22Rv1 (cell line): ENCODE measurements around the gene BDKRB1.

Experiments
- H3K27ac ChIP-seq: fragments of 450-650 bp; 2 replicates; pipeline ENCODE4 v1.5.1; 2017
- CTCF ChIP-seq: fragments of 450-650 bp; IDR thresholded peaks from 2 replicates; pipeline ENCODE4 v1.5.1; 2017; ENCODE audit warnings: mild to moderate bottlenecking
- ZFX ChIP-seq: fragments of 450-650 bp; IDR thresholded peaks from 2 replicates; pipeline ENCODE4 v1.6.1; 2017; ENCODE audit warnings: antibody characterized with exemption, borderline replicate concordance

Gene BDKRB1

DNA sequence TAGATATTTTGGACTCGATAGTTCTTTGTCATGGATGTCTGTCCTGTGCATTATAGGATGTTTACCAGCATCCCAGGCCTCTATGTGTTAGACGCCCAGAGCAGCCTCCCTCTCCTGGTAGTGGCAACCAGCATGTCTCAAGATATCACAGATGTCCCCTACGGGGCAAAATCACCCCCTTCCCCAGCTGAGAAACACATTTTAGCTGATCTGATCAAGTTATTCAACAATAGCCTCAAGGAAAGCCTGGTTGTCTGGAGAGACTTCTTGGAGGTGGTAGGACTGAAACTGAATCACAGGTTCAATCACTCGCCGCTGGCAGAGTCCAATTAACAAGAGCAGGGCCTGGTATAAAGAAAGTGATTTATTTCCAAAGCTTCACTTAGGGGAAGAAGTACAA, 17.6 kb downstream of the BDKRB1 start:
- TF ChIP-seq CTCF: no peak
- no peak for TF ChIP-seq ZFX
- H3K27ac ChIP-seq: no peak overlapping the region

DNA sequence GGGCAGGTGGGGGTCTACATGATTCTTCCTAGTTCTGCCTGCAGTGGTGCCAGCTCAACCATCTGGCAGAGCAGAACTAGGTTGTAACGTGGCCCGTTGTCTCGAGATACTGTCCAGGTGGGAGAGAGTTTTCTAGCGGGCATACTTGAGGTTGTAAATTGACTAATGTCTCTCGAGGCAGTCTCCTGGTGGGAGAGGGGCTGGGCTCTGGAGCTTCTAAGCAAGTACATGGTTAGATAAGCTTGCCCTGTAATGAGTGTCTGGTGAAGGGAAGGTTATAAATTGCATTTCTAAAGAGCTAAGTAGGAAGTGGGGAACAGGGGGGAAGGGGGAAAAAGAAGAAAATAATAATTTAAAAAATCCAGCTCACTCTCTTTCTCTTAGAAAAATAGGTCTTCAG, 18.1 kb downstream of the BDKRB1 start:
- TF ChIP-seq CTCF (no peak), ZFX (no peak)
- H3K27ac ChIP-seq: no peak overlapping the region

GRCh38 chr14:96274543-96274942, 18.5 kb downstream of the BDKRB1 start:
- TF ChIP-seq ZFX (no peak), CTCF (no peak)
- no peak overlapping the region for H3K27ac ChIP-seq

DNA sequence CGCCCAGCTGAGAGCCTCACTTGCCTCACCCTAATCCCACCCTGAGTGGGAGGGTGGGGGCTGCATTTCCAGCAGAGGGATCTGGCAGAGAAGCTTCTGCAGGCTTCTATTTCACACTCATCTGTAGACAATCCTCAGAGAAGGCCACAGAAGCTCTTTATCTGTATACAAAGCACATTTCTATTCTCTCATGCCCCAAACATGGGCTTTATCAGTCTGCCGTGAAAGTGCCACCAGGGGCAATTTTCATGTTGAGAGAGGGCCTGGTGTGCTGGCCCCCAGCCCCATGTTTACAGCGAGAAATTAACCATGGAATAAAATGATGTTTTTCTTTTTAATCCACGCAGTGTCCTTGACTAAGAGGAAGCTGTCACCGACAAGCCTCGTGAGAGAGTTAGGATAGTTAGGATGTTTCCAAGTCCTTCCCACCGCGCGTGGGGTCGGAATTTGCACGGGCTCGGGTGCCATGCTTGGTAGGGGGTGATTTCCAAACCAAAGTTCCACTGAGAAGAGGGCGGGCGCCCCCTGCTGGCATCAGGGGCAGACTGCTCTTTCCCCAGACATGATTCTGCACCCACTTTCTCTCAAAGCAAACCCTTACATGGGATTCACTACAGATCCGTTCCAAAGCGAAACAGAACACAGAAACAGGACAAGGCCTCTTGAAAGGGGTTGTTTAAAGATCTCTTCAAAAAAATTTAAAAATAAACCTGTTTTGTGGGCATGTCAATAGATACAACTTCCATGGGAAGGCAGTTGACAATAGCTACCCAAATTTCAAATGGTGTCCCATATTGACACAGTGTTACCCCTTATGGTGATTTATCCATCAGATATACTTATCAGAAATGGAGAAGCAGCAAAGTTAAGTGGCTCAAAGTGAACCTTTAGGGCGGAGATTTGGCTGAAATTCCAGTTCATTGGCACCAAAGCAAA, 19.4 kb downstream of the BDKRB1 start:
- TF ChIP-seq CTCF: peak; percentile 98
- no peak for TF ChIP-seq ZFX
- H3K27ac ChIP-seq: no peak overlapping the region

DNA sequence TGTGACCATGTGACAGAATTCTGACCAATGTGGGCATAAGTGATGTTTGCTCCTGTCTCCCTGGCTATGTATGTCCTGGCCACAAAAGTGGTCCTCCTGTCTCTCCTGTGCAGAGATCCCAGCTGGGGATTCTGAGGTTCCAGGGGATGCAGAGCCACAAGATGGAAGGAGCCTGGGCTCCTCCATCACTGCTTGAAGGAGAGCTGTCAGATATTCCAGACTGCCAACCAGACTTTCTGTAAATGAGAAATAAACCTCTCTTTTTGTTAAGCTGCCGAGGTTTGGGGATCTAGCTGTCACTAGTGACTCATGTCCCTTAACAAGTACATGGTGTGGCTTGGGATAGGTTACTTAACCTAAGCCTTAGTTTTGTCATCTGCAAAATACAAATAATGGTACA, 21.9 kb downstream of the BDKRB1 start:
- TF ChIP-seq CTCF (no peak), ZFX (no peak)
- no peak overlapping the region for H3K27ac ChIP-seq

- TF ChIP-seq ZFX (no peak), CTCF (no peak)
- H3K27ac ChIP-seq: no peak overlapping the region
Measured at GRCh38 chr14:96279564-96279963, 23.6 kb downstream of the BDKRB1 start.

DNA sequence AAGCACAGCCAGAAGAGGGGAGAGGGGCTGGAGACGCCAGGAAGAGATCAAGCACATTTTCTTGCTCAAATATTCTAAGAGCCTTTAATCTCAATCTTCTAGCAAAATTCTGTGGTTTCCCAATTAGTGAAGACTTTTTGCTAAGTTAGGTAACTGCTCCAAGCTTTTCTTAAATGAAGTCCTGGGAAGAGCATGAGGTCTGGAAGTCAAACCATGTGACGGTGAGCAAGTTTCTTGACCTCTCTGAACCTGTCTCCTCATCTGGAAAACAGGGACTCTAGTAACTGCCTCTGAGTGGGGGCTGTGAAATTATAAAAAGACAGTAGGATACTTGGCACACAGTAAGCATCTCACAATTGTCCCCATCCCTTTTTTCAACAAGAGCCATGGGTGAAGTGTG, 24.1 kb downstream of the BDKRB1 start:
- no peak for TF ChIP-seq ZFX
- no peak for TF ChIP-seq CTCF
- H3K27ac ChIP-seq: no peak overlapping the region
